ENCODE measurements around the gene PATL2. TPM values are rescaled to one million over a fixed set of nuclear protein-coding genes. Genes with fewer than 3 reads are reported as not detected.

PATL2 gene
- total RNA-seq, 5 donors from 2014 or later (not counting 1 experiment from before 2014, with no cell fraction given): 43.5 to 69.7 (median 48.5) TPM

- H3K9me3 ChIP-seq: no peaks in the 10 kb centered on the region
- peak overlapping the region; percentile 100 for H3K27ac Mint-ChIP-seq
- ChIA-PET CTCF (interaction anchor here (0.8 to 10.2 kb wide), 5 partner anchors 16 to 47 kb away, joined by 5 to 160 read pairs (median 97); partner anchors contain the start of genes TRIM69 (in 2 of the 2) and SPG11 (in 1 of the 2)), POLR2A (interaction anchor here (0.6 to 10.2 kb wide), 18 partner anchors 9 to 286 kb away, joined by 3 to 289 read pairs (median 11); partner anchors contain the start of genes SPG11 (in 2 of the 2) and TRIM69 (in 2 of the 2))
- 0% methylated on average over 17 of the region's 24 CpGs for WGBS (ENCODE audit: insufficient coverage)
- H3K27me3 ChIP-seq (replicated peaks in 1 of 2; ENCODE audit: control insufficient read depth in 2 of 2, extremely low read depth in 1 of 2, insufficient read depth in 2 of 2, low read length in 1 of 2): no peaks in the 10 kb centered on the region
- H3K4me1 ChIP-seq (ENCODE audit: control insufficient read depth in 1 of 2, extremely low read depth in 1 of 2, insufficient read depth in 2 of 2, low read length in 2 of 2): peaks cover 41 to 42% of the 10 kb centered on the region in 2 experiments
- peak overlapping the region; percentile 99 for H3K27ac ChIP-seq (ENCODE audit: low read length)
- H3K36me3 Mint-ChIP-seq: peaks cover 67% of the 10 kb centered on the region
- ATAC-seq (replicated peaks in 1 of 4): peak; percentile 16 to 30 (median 23)
- H3K4me3 Mint-ChIP-seq: peak overlapping the region; percentile 95 to 100 (median 98)
- no peaks in the 10 kb centered on the region for H3K9me3 Mint-ChIP-seq
- peak overlapping the region; percentile 89 to 96 for H3K4me3 ChIP-seq (ENCODE audit: control insufficient read depth in 1 of 2, extremely low read depth in 1 of 2, low read length in 1 of 2)
- H3K4me1 Mint-ChIP-seq: peaks cover 53 to 87% (median 54%) of the 10 kb centered on the region in 3 donors
- peak in 34 of 35 experiments; percentile 46 to 88 (median 66) for DNase-seq
- H3K36me3 ChIP-seq (ENCODE audit: control insufficient read depth in 2 of 2, extremely low read depth in 1 of 2, insufficient read depth in 1 of 2, low read length in 1 of 2): peaks cover 5 to 58% of the 10 kb centered on the region in 2 donors
- H3K27me3 Mint-ChIP-seq: no peaks in the 10 kb centered on the region
Observed at GRCh38 chr15:44712346-44713005, 1.4 kb upstream of the PATL2 start.

GRCh38 chr15:44711743-44712345 is 721 bp upstream of the PATL2 start:
- Histone ChIP-seq H3K36me3 (ENCODE audit: control insufficient read depth in 2 of 2, extremely low read depth in 1 of 2, insufficient read depth in 1 of 2, low read length in 1 of 2) (peaks cover 4 to 57% of the 10 kb centered on the region in 2 donors), H3K4me1 (ENCODE audit: control insufficient read depth in 1 of 2, extremely low read depth in 1 of 2, insufficient read depth in 2 of 2, low read length in 2 of 2) (peaks cover 35 to 38% of the 10 kb centered on the region in 2 experiments), H3K4me3 (ENCODE audit: control insufficient read depth in 1 of 2, extremely low read depth in 1 of 2, low read length in 1 of 2) (peak overlapping the region; percentile 89 to 96), H3K27me3 (replicated peaks in 1 of 2; ENCODE audit: control insufficient read depth in 2 of 2, extremely low read depth in 1 of 2, insufficient read depth in 2 of 2, low read length in 1 of 2) (no peaks in the 10 kb centered on the region), H3K9me3 (no peaks in the 10 kb centered on the region), H3K27ac (ENCODE audit: low read length) (peak overlapping the region; percentile 99)
- ChIA-PET POLR2A (interaction anchor here (0.6 to 10.2 kb wide), 12 partner anchors 10 to 47 kb away, joined by 3 to 289 read pairs (median 51); partner anchors contain the start of genes SPG11 (in 2 of the 2) and TRIM69 (in 2 of the 2)), CTCF (interaction anchor here (0.8 to 10.2 kb wide), 12 partner anchors 15 to 175 kb away, joined by 3 to 160 read pairs (median 8); partner anchors contain the start of genes TRIM69 (in 2 of the 2), EIF3J (in 1 of the 2) and SPG11 (in 1 of the 2))
- 0% methylated on average over 35 of the region's 46 CpGs for WGBS (ENCODE audit: insufficient coverage)
- H3K4me3 Mint-ChIP-seq: peak overlapping the region; percentile 95 to 100 (median 98)
- peak in 32 of 35 experiments; percentile 43 to 69 (median 52) for DNase-seq
- peak overlapping the region; percentile 100 for H3K27ac Mint-ChIP-seq
- H3K4me1 Mint-ChIP-seq: peaks cover 49 to 87% (median 49%) of the 10 kb centered on the region in 3 donors
- no peaks in the 10 kb centered on the region for H3K27me3 Mint-ChIP-seq
- H3K9me3 Mint-ChIP-seq: no peaks in the 10 kb centered on the region
- H3K36me3 Mint-ChIP-seq: peaks cover 67% of the 10 kb centered on the region
- peak; percentile 21 to 42 (median 36) for ATAC-seq (replicated peaks in 1 of 4)

DNA sequence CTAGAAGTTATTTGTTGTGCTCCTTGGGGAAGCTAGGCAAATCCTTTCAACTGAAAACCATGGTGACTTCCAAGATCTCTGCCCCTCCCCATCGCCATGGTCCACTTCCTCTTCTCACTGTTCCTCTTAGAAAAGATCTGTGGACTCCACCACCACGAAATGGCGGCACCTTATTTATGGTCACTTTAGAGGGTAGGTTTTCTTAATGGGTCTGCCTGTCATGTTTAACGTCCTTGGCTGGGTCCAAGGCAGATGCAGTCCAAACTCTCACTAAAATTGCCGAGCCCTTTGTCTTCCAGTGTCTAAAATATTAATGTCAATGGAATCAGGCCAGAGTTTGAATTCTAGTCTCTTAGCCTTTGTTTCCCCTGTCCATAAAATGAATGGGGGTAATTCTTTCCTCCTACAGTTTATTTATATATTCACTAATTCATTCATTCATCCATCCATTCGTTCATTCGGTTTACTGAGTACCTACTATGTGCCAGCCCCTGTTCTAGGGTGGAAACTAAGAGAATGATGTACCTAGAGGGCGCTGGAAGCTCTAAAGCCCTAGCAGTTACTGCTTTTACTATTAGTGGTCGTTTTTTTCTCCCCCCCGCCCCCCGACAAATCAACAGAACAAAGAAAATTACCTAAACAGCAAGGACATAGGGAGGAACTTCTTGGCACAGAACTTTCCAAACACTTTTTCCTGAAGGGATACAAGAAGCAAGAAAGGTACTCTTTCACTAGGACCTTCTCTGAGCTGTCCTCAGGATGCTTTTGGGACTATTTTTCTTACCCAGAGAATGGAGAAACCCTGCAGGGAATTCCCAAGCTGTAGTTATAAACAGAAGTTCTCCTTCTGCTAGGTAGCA is 657 bp downstream of the PATL2 start:
- Histone ChIP-seq H3K27ac (ENCODE audit: low read length) (peak overlapping the region; percentile 99), H3K36me3 (ENCODE audit: control insufficient read depth in 2 of 2, extremely low read depth in 1 of 2, insufficient read depth in 1 of 2, low read length in 1 of 2) (peaks cover 3 to 43% of the 10 kb centered on the region in 2 donors), H3K4me1 (ENCODE audit: control insufficient read depth in 1 of 2, extremely low read depth in 1 of 2, insufficient read depth in 2 of 2, low read length in 2 of 2) (peaks cover 22 to 24% of the 10 kb centered on the region in 2 experiments), H3K27me3 (replicated peaks in 1 of 2; ENCODE audit: control insufficient read depth in 2 of 2, extremely low read depth in 1 of 2, insufficient read depth in 2 of 2, low read length in 1 of 2) (no peaks in the 10 kb centered on the region), H3K4me3 (ENCODE audit: control insufficient read depth in 1 of 2, extremely low read depth in 1 of 2, low read length in 1 of 2) (peak overlapping the region; percentile 89 to 96), H3K9me3 (no peaks in the 10 kb centered on the region)
- DNase-seq (peak in 18 of 35 experiments; percentile 19 to 77 (median 36)), ATAC-seq (replicated peaks in 1 of 4) (peak; percentile 7 to 14 (median 12))
- ChIA-PET POLR2A (interaction anchor here (0.6 to 10.2 kb wide), 17 partner anchors 12 to 174 kb away, joined by 3 to 289 read pairs (median 7); partner anchors contain the start of genes SPG11 (in 2 of the 2), TRIM69 (in 2 of the 2) and EIF3J (in 1 of the 2)), CTCF (interaction anchor here (0.6 to 10.2 kb wide), 19 partner anchors 10 to 76 kb away, joined by 3 to 160 read pairs (median 4); partner anchors contain the start of genes TRIM69 (in 2 of the 2) and SPG11 (in 1 of the 2))
- WGBS (ENCODE audit: insufficient coverage): 0% methylated on average over 1 of the region's 11 CpGs
- H3K4me1 Mint-ChIP-seq: peaks cover 38 to 73% (median 39%) of the 10 kb centered on the region in 3 donors
- no peaks in the 10 kb centered on the region for H3K9me3 Mint-ChIP-seq
- peak overlapping the region; percentile 100 for H3K27ac Mint-ChIP-seq
- peak overlapping the region; percentile 95 to 100 (median 98) for H3K4me3 Mint-ChIP-seq
- H3K36me3 Mint-ChIP-seq: peaks cover 53% of the 10 kb centered on the region
- no peaks in the 10 kb centered on the region for H3K27me3 Mint-ChIP-seq

- Mint-ChIP-seq H3K27ac (peak overlapping the region in 1 of 2 donors; percentile 16), H3K4me1 (peaks cover 30 to 42% (median 40%) of the 10 kb centered on the region in 3 donors), H3K27me3 (no peaks in the 10 kb centered on the region), H3K4me3 (no peak overlapping the region), H3K36me3 (peaks cover 34% of the 10 kb centered on the region), H3K9me3 (peaks cover 0 to 19% (median under 1%) of the 10 kb centered on the region in 3 donors)
- H3K27ac ChIP-seq (ENCODE audit: low read length): no peak overlapping the region
- H3K9me3 ChIP-seq: peaks cover 3% of the 10 kb centered on the region
- H3K4me1 ChIP-seq (ENCODE audit: control insufficient read depth in 1 of 2, extremely low read depth in 1 of 2, insufficient read depth in 2 of 2, low read length in 2 of 2): peaks cover 6 to 14% of the 10 kb centered on the region in 2 experiments
- WGBS (ENCODE audit: insufficient coverage): 100% methylated on average over 2 of the region's 2 CpGs
- DNase-seq (no peak), ATAC-seq (replicated peaks in 1 of 4) (no peak)
- no peaks in the 10 kb centered on the region for H3K27me3 ChIP-seq (replicated peaks in 1 of 2; ENCODE audit: control insufficient read depth in 2 of 2, extremely low read depth in 1 of 2, insufficient read depth in 2 of 2, low read length in 1 of 2)
- POLR2A ChIA-PET: interaction anchor here in 1 of 2 donors (0.6 kb wide), 1 partner anchor 9 kb away, joined by 3 read pairs; no protein-coding TSS in a partner anchor
- no peak overlapping the region for H3K4me3 ChIP-seq (ENCODE audit: control insufficient read depth in 1 of 2, extremely low read depth in 1 of 2, low read length in 1 of 2)
- H3K36me3 ChIP-seq (ENCODE audit: control insufficient read depth in 2 of 2, extremely low read depth in 1 of 2, insufficient read depth in 1 of 2, low read length in 1 of 2): peaks cover 1 to 10% of the 10 kb centered on the region in 2 donors
- CTCF ChIA-PET: interaction anchor here (0.5 to 2.5 kb wide), 4 partner anchors 30 to 138 kb away, joined by 3 to 10 read pairs (median 6); partner anchors contain the start of gene SPG11 (in 1 of the 2)
Observed at GRCh38 chr15:44706946-44707636, 4.0 kb downstream of the PATL2 start.

GRCh38 chr15:44706401-44706800 is 4.7 kb downstream of the PATL2 start:
- CTCF ChIA-PET: interaction anchor here in 1 of 2 donors (0.5 to 1.5 kb wide), 2 partner anchors 14 to 138 kb away, joined by 3 to 4 read pairs; no protein-coding TSS in a partner anchor
- peaks cover 6 to 14% of the 10 kb centered on the region in 2 experiments for H3K4me1 ChIP-seq (ENCODE audit: control insufficient read depth in 1 of 2, extremely low read depth in 1 of 2, insufficient read depth in 2 of 2, low read length in 2 of 2)
- no peak overlapping the region for H3K27ac ChIP-seq (ENCODE audit: low read length)
- Mint-ChIP-seq H3K4me3 (no peak overlapping the region), H3K9me3 (peaks cover 0 to 24% (median 5%) of the 10 kb centered on the region in 3 donors), H3K36me3 (peaks cover 32% of the 10 kb centered on the region), H3K27me3 (no peaks in the 10 kb centered on the region), H3K27ac (no peak overlapping the region), H3K4me1 (peaks cover 32 to 41% (median 40%) of the 10 kb centered on the region in 3 donors)
- DNase-seq (no peak), ATAC-seq (replicated peaks in 1 of 4) (no peak)
- H3K27me3 ChIP-seq (replicated peaks in 1 of 2; ENCODE audit: control insufficient read depth in 2 of 2, extremely low read depth in 1 of 2, insufficient read depth in 2 of 2, low read length in 1 of 2): no peaks in the 10 kb centered on the region
- POLR2A ChIA-PET: no interaction called here
- 100% methylated on average over 1 of the region's 2 CpGs for WGBS (ENCODE audit: insufficient coverage)
- H3K9me3 ChIP-seq: peaks cover 3% of the 10 kb centered on the region
- no peak overlapping the region for H3K4me3 ChIP-seq (ENCODE audit: control insufficient read depth in 1 of 2, extremely low read depth in 1 of 2, low read length in 1 of 2)
- H3K36me3 ChIP-seq (ENCODE audit: control insufficient read depth in 2 of 2, extremely low read depth in 1 of 2, insufficient read depth in 1 of 2, low read length in 1 of 2): peaks cover 0 to 10% of the 10 kb centered on the region in 2 donors

Measured in T-cell (primary cell).